Neural progenitor cell (in vitro differentiated cells): ENCODE measurements around the gene CFAP299.

Experiments
- EZH2phosphoT487 ChIP-seq: fragments of 200-600 bp; sonication (generic); IDR thresholded peaks from 2 replicates; pipeline ENCODE4 v1.6.1; 2017; ENCODE audit warnings: antibody characterized with exemption
- TF ChIP-seq, protein P1 (sequence below): fragments of 200-600 bp; sonication (generic); IDR thresholded peaks from 2 replicates; pipeline ENCODE4 v1.5.1; 2017; ENCODE audit warnings: antibody characterized with exemption, mild to moderate bottlenecking

DNA sequence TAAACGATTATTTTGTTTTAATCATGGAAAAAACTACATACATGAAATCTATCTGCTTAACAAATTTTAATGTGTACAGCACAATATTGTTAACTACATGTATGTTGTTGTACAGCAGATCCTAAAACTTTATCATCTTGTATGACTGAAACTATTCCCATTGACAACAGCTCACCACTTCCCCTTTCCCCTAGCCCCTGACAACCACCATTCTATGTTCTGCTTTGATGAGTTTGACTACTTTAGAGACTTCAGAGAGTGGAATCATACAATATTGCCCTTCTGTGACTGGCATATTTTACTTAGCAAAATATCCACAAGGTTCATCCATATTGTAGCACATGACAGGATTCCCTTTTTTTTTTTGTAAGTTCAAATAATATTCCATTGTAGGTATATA is 185.9 kb downstream of the CFAP299 start:
- TF ChIP-seq, protein P1, sequence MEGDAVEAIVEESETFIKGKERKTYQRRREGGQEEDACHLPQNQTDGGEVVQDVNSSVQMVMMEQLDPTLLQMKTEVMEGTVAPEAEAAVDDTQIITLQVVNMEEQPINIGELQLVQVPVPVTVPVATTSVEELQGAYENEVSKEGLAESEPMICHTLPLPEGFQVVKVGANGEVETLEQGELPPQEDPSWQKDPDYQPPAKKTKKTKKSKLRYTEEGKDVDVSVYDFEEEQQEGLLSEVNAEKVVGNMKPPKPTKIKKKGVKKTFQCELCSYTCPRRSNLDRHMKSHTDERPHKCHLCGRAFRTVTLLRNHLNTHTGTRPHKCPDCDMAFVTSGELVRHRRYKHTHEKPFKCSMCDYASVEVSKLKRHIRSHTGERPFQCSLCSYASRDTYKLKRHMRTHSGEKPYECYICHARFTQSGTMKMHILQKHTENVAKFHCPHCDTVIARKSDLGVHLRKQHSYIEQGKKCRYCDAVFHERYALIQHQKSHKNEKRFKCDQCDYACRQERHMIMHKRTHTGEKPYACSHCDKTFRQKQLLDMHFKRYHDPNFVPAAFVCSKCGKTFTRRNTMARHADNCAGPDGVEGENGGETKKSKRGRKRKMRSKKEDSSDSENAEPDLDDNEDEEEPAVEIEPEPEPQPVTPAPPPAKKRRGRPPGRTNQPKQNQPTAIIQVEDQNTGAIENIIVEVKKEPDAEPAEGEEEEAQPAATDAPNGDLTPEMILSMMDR, result no peak
- TF ChIP-seq EZH2phosphoT487, result no peak
